Stomach (tissue), 9 donors: ENCODE data around the gene GOLM1. TPM values are rescaled to one million over a fixed set of nuclear protein-coding genes. Genes with fewer than 3 reads are reported as not detected.

Experiments used
- DNase-seq, 2 donors: peaks; one replicate each; pipeline versions ENCODE4 v3.0.0 to v3.0.0-alpha.2; 2013 to 2019
- H3K27ac ChIP-seq, 5 donors: fragments of 200-600 bp in 4 of 5; sonication (generic) in 4 of 5; one replicate each; pipeline ENCODE4 v1.5.1; 2013 to 2019; ENCODE audit warnings: mild to moderate bottlenecking in 1 of 5, moderate library complexity in 1 of 5
- H3K27me3 ChIP-seq, 3 donors: fragments of 200-600 bp; sonication (generic); one replicate each; pipeline ENCODE4 v1.5.1; 2017 to 2019; ENCODE audit warnings: mixed run types in 1 of 3
- H3K36me3 ChIP-seq, 4 donors: fragments of 200-600 bp; sonication (generic); 1 replicate in 3 of 4; 2 replicates in 1 of 4; pipeline ENCODE4 v1.5.1; 2016 to 2019
- H3K4me1 ChIP-seq, 4 donors: fragments of 200-600 bp; sonication (generic); one replicate each; pipeline ENCODE4 v1.5.1; 2016 to 2019
- H3K4me3 ChIP-seq, 4 donors: fragments of 200-600 bp; sonication (generic) in 3 of 4; one replicate each; pipeline ENCODE4 v1.5.1; 2016 to 2019; ENCODE audit warnings: mild to moderate bottlenecking in 1 of 4
- H3K9me3 ChIP-seq, 4 donors: fragments of 200-600 bp; sonication (generic); one replicate each; pipeline ENCODE4 v1.5.1; 2016 to 2019
- CTCF ChIP-seq, 7 experiments: fragments of 450-650 bp in 4 of 7; fragments of 200-600 bp in 3 of 7; sonication (generic) in 3 of 7; IDR thresholded peaks; one replicate each; pipeline ENCODE4 v1.5.1; 2016 to 2019; ENCODE audit warnings: antibody characterized with exemption in 7 of 7, control low read depth in 2 of 7, mild to moderate bottlenecking in 1 of 7
- EP300 ChIP-seq: sonication (generic); formaldehyde crosslinking; IDR thresholded peaks from one replicate; pipeline ENCODE4 v1.6.1; 2017; ENCODE audit warnings: antibody characterized with exemption
- POLR2A ChIP-seq, 4 donors: fragments of 450-650 bp; IDR thresholded peaks; one replicate each; pipeline ENCODE4 v1.6.1; 2016; ENCODE audit warnings: antibody characterized with exemption in 4 of 4, control low read depth in 2 of 4, mild to moderate bottlenecking in 1 of 4, moderate library complexity in 1 of 4
- POLR2AphosphoS5 ChIP-seq, 3 donors: sonication (generic); formaldehyde crosslinking; IDR thresholded peaks; one replicate each; pipeline ENCODE4 v1.6.1; 2016; ENCODE audit warnings: antibody characterized with exemption in 3 of 3
- WGBS, 5 donors: extraction: QIAGEN DNeasy Blood & Tissue Kit in 3 of 5; methylation state at CpG; one replicate each; pipeline versions ENCODE4 v1.1.5 to v1.1.7; 2013 to 2018; 5-methylcytosine and 5-hydroxymethylcytosine counted together
- intact Hi-C: fragments of 100-400 bp; cut with DNase I; formaldehyde crosslinking; loops from one replicate; pipeline ENCODE4 v1.15.1; 2023; ENCODE audit warnings: low total_unique reads
- polyA plus RNA-seq, 3 donors: library from polyadenylated mRNA; stranded (reverse); fragments of 200-250 nt; gene quantifications; one replicate each; pipeline ENCODE4 v1.2.3, GENCODE V29; 2013
- total RNA-seq, 5 donors: library from RNA; depleted of rRNA; stranded (reverse); fragments of >200 nt; gene quantifications; one replicate each; pipeline versions ENCODE4 v1.1.0 to v1.2.3, GENCODE V29; 2014 to 2016
- donor health status: healthy with polysubstance abuse.
- donor health status: Bipolar disorder and iron deficiency.
- donor health status: healthy.

The GOLM1 gene
- total and polyA plus RNA-seq, 8 donors = 16.0 to 160 (median 39.4) TPM

GRCh38 chr9:86062845-86063693 lies 36.3 kb downstream of the GOLM1 start:
- H3K4me1 ChIP-seq = peaks cover 0 to 23% (median 10%) of the 10 kb centered on the region in 4 donors
- WGBS, 5 donors = 36 to 64% (median 53%) methylated on average over 16 of the region's 16 CpGs
- peak overlapping the region in 2 of 5 donors; percentile 41 to 46 for H3K27ac ChIP-seq
- H3K9me3 ChIP-seq = no peaks in the 10 kb centered on the region
- TF ChIP-seq EP300 (no peak), POLR2AphosphoS5 (IDR thresholded peaks at IDR 0.05) (no peak), CTCF (IDR thresholded peaks at IDR 0.05) (no peak), POLR2A (IDR thresholded peaks at IDR 0.05) (no peak)
- intact Hi-C loops = no loop called here
- peak overlapping the region in 3 of 4 donors; percentile 23 to 31 (median 27) for H3K4me3 ChIP-seq
- DNase-seq = peak in 1 of 2 donors; percentile 32
- no peaks in the 10 kb centered on the region for H3K27me3 ChIP-seq
- peaks cover 0 to 15% (median 0%) of the 10 kb centered on the region in 4 donors for H3K36me3 ChIP-seq

GRCh38 chr9:86061972-86062739 lies 37.2 kb downstream of the GOLM1 start:
- Histone ChIP-seq H3K4me3 (no peak overlapping the region), H3K36me3 (peaks cover 0 to 9% (median 0%) of the 10 kb centered on the region in 4 donors), H3K9me3 (no peaks in the 10 kb centered on the region), H3K27me3 (no peaks in the 10 kb centered on the region), H3K27ac (no peak overlapping the region), H3K4me1 (peaks cover 0 to 23% (median 10%) of the 10 kb centered on the region in 4 donors)
- intact Hi-C loops = no loop called here
- TF ChIP-seq EP300 (no peak), POLR2AphosphoS5 (IDR thresholded peaks at IDR 0.05) (no peak), CTCF (IDR thresholded peaks at IDR 0.05) (no peak), POLR2A (IDR thresholded peaks at IDR 0.05) (no peak)
- 71 to 83% (median 80%) methylated on average over 8 to 11 of the region's 11 CpGs for WGBS, 5 donors
- DNase-seq = no peak

GRCh38 chr9:86057491-86057890 lies 41.9 kb downstream of the GOLM1 start:
- no peak overlapping the region for H3K27ac ChIP-seq
- intact Hi-C loops = no loop called here
- peaks cover 0 to under 1% (median 0%) of the 10 kb centered on the region in 4 donors for H3K4me1 ChIP-seq
- 65 to 88% (median 77%) methylated on average over 11 to 13 of the region's 13 CpGs for WGBS, 5 donors
- H3K9me3 ChIP-seq = no peaks in the 10 kb centered on the region
- no peak for DNase-seq
- no peaks in the 10 kb centered on the region for H3K27me3 ChIP-seq
- no peak for TF ChIP-seq EP300
- TF ChIP-seq POLR2A (IDR thresholded peaks at IDR 0.05) = no peak
- no peak for TF ChIP-seq POLR2AphosphoS5 (IDR thresholded peaks at IDR 0.05)
- TF ChIP-seq CTCF (IDR thresholded peaks at IDR 0.05) = no peak
- peaks cover 0 to 6% (median 0%) of the 10 kb centered on the region in 4 donors for H3K36me3 ChIP-seq
- no peak overlapping the region for H3K4me3 ChIP-seq

GRCh38 chr9:86054695-86055094 lies 44.7 kb downstream of the GOLM1 start:
- Histone ChIP-seq H3K4me3 (no peak overlapping the region), H3K27ac (no peak overlapping the region), H3K9me3 (no peaks in the 10 kb centered on the region), H3K36me3 (peaks cover 0 to 9% (median 0%) of the 10 kb centered on the region in 4 donors), H3K27me3 (no peaks in the 10 kb centered on the region), H3K4me1 (no peaks in the 10 kb centered on the region)
- DNase-seq = no peak
- intact Hi-C loops = no loop called here
- 36 to 67% (median 37%) methylated on average over 3 of the region's 3 CpGs for WGBS, 5 donors
- no peak for TF ChIP-seq EP300
- TF ChIP-seq CTCF (IDR thresholded peaks at IDR 0.05) = no peak
- no peak for TF ChIP-seq POLR2A (IDR thresholded peaks at IDR 0.05)
- no peak for TF ChIP-seq POLR2AphosphoS5 (IDR thresholded peaks at IDR 0.05)
